Measurements from ENCODE around the gene SHB.

Gene SHB

DNA sequence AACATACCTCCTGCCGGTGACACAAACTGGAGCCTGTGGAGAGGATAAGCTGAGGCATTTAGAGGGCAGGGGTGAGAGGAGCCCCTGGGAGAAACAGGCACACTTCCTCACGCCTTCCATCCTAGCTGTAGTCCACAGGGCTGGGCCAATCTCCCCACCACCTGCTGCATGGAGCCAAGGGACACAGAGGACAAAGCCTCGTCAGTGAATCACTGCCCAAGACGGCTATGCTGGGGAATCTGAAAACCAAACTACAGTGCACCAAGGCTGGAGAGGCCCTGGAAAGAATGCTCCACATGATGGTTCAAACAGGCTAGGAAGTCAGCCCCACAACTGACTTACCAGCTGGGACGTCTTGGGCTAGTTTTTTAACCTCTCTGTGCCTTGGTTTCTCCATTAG, 57.0 kb downstream of the SHB start:
- Histone ChIP-seq H3K27ac (no peak overlapping the region), H3K4me3 (no peak overlapping the region), H3K27me3 (no peaks in the 10 kb centered on the region), H3K9me3 (no peaks in the 10 kb centered on the region), H3K4me1 (peaks cover 0 to 27% (median 15%) of the 10 kb centered on the region in 4 donors), H3K36me3 (peaks cover 0 to 24% (median 16%) of the 10 kb centered on the region in 3 donors)
- no peak for TF ChIP-seq CTCF (IDR thresholded peaks at IDR 0.05)
- intact Hi-C loops (cut with DNase I; ENCODE audit: low total_unique reads): loop anchor here (10.0 kb wide), 4 partner anchors 57 to 393 kb away; no protein-coding TSS in a partner anchor
- no peak for DNase-seq

GRCh38 chr9:38010918-38011704, 57.9 kb downstream of the SHB start:
- Histone ChIP-seq H3K27me3 (no peaks in the 10 kb centered on the region), H3K27ac (no peak overlapping the region), H3K4me3 (no peak overlapping the region), H3K36me3 (peaks cover 0 to 24% (median 16%) of the 10 kb centered on the region in 3 donors), H3K4me1 (peaks cover 0 to 18% (median 8%) of the 10 kb centered on the region in 4 donors), H3K9me3 (no peaks in the 10 kb centered on the region)
- DNase-seq: no peak
- intact Hi-C loops (cut with DNase I; ENCODE audit: low total_unique reads): loop anchor here (10.0 kb wide), 4 partner anchors 56 to 394 kb away; no protein-coding TSS in a partner anchor
- TF ChIP-seq CTCF (IDR thresholded peaks at IDR 0.05): no peak

- DNase-seq: no peak
- intact Hi-C loops (cut with DNase I; ENCODE audit: low total_unique reads): loop anchor here (10.0 kb wide), 5 partner anchors 55 to 395 kb away; no protein-coding TSS in a partner anchor
- no peak overlapping the region for H3K4me3 ChIP-seq
- TF ChIP-seq CTCF (IDR thresholded peaks at IDR 0.05): no peak
- H3K4me1 ChIP-seq: peaks cover 0 to 24% (median 7%) of the 10 kb centered on the region in 4 donors
- H3K9me3 ChIP-seq: no peaks in the 10 kb centered on the region
- no peak overlapping the region for H3K27ac ChIP-seq
- H3K36me3 ChIP-seq: peaks cover 0 to 24% (median 12%) of the 10 kb centered on the region in 3 donors
- no peaks in the 10 kb centered on the region for H3K27me3 ChIP-seq
Measured at GRCh38 chr9:38009990-38010389, 59.0 kb downstream of the SHB start.

DNA sequence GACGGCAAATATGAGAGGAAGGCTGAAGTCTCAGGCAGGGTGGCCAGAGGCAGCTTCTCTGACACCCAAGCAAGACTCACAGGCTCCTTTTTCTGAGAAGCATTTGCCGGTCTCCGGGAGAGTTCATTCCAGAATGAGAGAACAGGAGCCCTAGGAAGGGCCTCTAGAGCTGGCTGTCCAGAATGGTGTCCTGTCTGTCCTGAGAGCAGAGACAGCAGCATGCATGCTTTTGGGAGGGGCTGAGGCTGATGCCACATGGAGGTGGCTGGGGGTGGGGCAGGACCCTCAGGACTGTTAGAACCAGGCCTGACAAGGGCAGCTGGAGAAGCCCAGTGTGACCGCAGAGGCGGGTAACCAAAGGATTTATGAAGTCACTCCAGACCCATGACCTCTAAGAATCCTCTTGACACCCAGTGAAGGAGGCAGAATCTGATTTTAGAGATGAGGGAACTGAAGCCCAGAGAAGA, 60.0 kb downstream of the SHB start:
- intact Hi-C loops (cut with DNase I; ENCODE audit: low total_unique reads): loop anchor here (10.0 kb wide), 1 partner anchor 136 kb away; no protein-coding TSS in a partner anchor
- H3K27me3 ChIP-seq: no peaks in the 10 kb centered on the region
- DNase-seq: no peak
- peaks cover 0 to 24% (median 7%) of the 10 kb centered on the region in 3 donors for H3K36me3 ChIP-seq
- H3K4me1 ChIP-seq: peaks cover 0 to 29% (median 7%) of the 10 kb centered on the region in 4 donors
- no peaks in the 10 kb centered on the region for H3K9me3 ChIP-seq
- TF ChIP-seq CTCF (IDR thresholded peaks at IDR 0.05): no peak
- H3K27ac ChIP-seq: no peak overlapping the region
- no peak overlapping the region for H3K4me3 ChIP-seq

- peak overlapping the region in 1 of 2 donors; percentile 6 for H3K27ac ChIP-seq
- H3K27me3 ChIP-seq: no peaks in the 10 kb centered on the region
- no peak overlapping the region for H3K4me3 ChIP-seq
- H3K36me3 ChIP-seq: peaks cover 0 to 17% (median 7%) of the 10 kb centered on the region in 3 donors
- peaks cover 0 to 29% (median 7%) of the 10 kb centered on the region in 4 donors for H3K4me1 ChIP-seq
- no peak for TF ChIP-seq CTCF (IDR thresholded peaks at IDR 0.05)
- intact Hi-C loops (cut with DNase I; ENCODE audit: low total_unique reads): loop anchor here (10.0 kb wide), 1 partner anchor 136 kb away; no protein-coding TSS in a partner anchor
- H3K9me3 ChIP-seq: no peaks in the 10 kb centered on the region
- DNase-seq: no peak
Measured at GRCh38 chr9:38008168-38009034, 60.6 kb downstream of the SHB start.
